SU-DHL-6 (cell line): ENCODE data around the gene MBOAT7.

ENCODE experiments used
- CTCF ChIP-seq: fragments of 200-600 bp; sonication (generic); IDR thresholded peaks from one replicate; pipeline ENCODE4 v1.5.1; 2017; ENCODE audit warnings: antibody characterized with exemption, mild to moderate bottlenecking, low read length, moderate library complexity; ENCODE audit not compliant: insufficient read depth, poor library complexity, severe bottlenecking
- EZH2phosphoT487 ChIP-seq: fragments of 200-600 bp; sonication (generic), shearing (Covaris generic); conservative IDR thresholded peaks from 2 replicates; pipeline ENCODE4 v1.6.1; 2018; ENCODE audit warnings: mild to moderate bottlenecking, antibody characterized with exemption, low read length, moderate library complexity, mixed read lengths

GRCh38 chr19:54168174-54168917, 21.0 kb downstream of the MBOAT7 start:
- TF ChIP-seq CTCF (peak; percentile 55), EZH2phosphoT487 (no peak)
